Keratinocyte (primary cell): ENCODE measurements around the gene S100A7A. TPM values are rescaled to one million over a fixed set of nuclear protein-coding genes. Genes with fewer than 3 reads are reported as not detected.
A peak's percentile ranks its signal among the peaks of the same experiment; 100 is the strongest.

Experiments
- DNase-seq: peaks from one replicate; pipeline ENCODE4 v3.0.0-alpha.2; 2011; ENCODE audit warnings: low read depth, missing footprints, low spot score
- FAIRE-seq: peaks from 2 replicates; lab custom pipeline; 2011; peaks lifted over from hg19 to GRCh38; lab: Jason Lieb, UNC
- H2AFZ ChIP-seq: 2 replicates; pipeline ENCODE4 v1.6.0; 2012; ENCODE audit warnings: low read length, control low read depth, inconsistent platforms; ENCODE audit not compliant: control insufficient read depth
- H3K27ac ChIP-seq: 2 replicates; pipeline ENCODE4 v1.5.1; 2011; ENCODE audit warnings: low read length; ENCODE audit not compliant: control insufficient read depth, insufficient read depth
- H3K27me3 ChIP-seq: 3 replicates; pipeline ENCODE4 v1.6.0; 2011; ENCODE audit warnings: low read length; ENCODE audit not compliant: control insufficient read depth, insufficient read depth; ENCODE audit errors: extremely low read depth
- H3K36me3 ChIP-seq, 2 experiments: 2 replicates in 1 of 2; 3 replicates in 1 of 2; pipeline ENCODE4 v1.5.1; 2011; ENCODE audit warnings: low read length in 2 of 2, mild to moderate bottlenecking in 1 of 2; ENCODE audit not compliant: control insufficient read depth in 2 of 2, insufficient read depth in 2 of 2; ENCODE audit errors: extremely low read depth in 1 of 2
- H3K4me1 ChIP-seq: 3 replicates; pipeline ENCODE4 v1.5.1; 2011; ENCODE audit warnings: low read length; ENCODE audit not compliant: control insufficient read depth, insufficient read depth; ENCODE audit errors: extremely low read depth
- H3K4me2 ChIP-seq: 3 replicates; pipeline ENCODE4 v1.6.0; 2011; ENCODE audit warnings: low read depth, low read length; ENCODE audit not compliant: control insufficient read depth, insufficient read depth; ENCODE audit errors: extremely low read depth
- H3K4me3 ChIP-seq, 3 experiments: fragments of 200-600 bp in 1 of 3; sonication (generic) in 1 of 3; 2 replicates in 2 of 3; 3 replicates in 1 of 3; pipeline ENCODE4 v1.5.1; 2011 to 2016; ENCODE audit warnings: low read length in 3 of 3, mild to moderate bottlenecking in 3 of 3, control low read depth in 2 of 3, inconsistent platforms in 1 of 3, low read depth in 1 of 3, mixed read lengths in 1 of 3, mixed run types in 1 of 3, moderate library complexity in 1 of 3; ENCODE audit not compliant: control insufficient read depth in 2 of 3, insufficient read depth in 2 of 3; ENCODE audit errors: extremely low read depth in 1 of 3
- H3K79me2 ChIP-seq: 2 replicates; pipeline ENCODE4 v1.6.0; 2012; ENCODE audit warnings: low read length; ENCODE audit not compliant: control insufficient read depth, insufficient read depth
- H3K9ac ChIP-seq: 3 replicates; pipeline ENCODE4 v1.6.0; 2011; ENCODE audit warnings: low read length; ENCODE audit not compliant: control insufficient read depth, insufficient read depth; ENCODE audit errors: extremely low read depth
- H3K9me1 ChIP-seq: 3 replicates; pipeline ENCODE4 v1.6.0; 2011; ENCODE audit warnings: low read length; ENCODE audit not compliant: control insufficient read depth, insufficient read depth; ENCODE audit errors: extremely low read depth
- H3K9me3 ChIP-seq: 2 replicates; pipeline ENCODE4 v1.5.1; 2012; ENCODE audit warnings: low read depth, low read length; ENCODE audit not compliant: control insufficient read depth
- H4K20me1 ChIP-seq: 3 replicates; pipeline ENCODE4 v1.6.0; 2011; ENCODE audit warnings: low read length; ENCODE audit not compliant: control insufficient read depth, insufficient read depth; ENCODE audit errors: extremely low read depth
- EZH2 ChIP-seq: IDR thresholded peaks from one replicate; pipeline ENCODE4 v1.6.1; 2012; ENCODE audit warnings: inconsistent platforms, mild to moderate bottlenecking, low read length, moderate library complexity
- dilution Hi-C: fragments of 300-500 bp; cut with MboI; formaldehyde crosslinking; loops from one replicate; pipeline ENCODE4 v1.7.0; 2020; ENCODE audit warnings: low sequenced_read_pairs; ENCODE audit not compliant: extremely low pct_ligation_motif_present
- polyA plus RNA-seq, 5 experiments: library from polyadenylated mRNA; depleted of rRNA in 3 of 5; stranded (reverse) in 3 of 5; stranded (forward) in 1 of 5; unstranded in 1 of 5; fragments of >200 nt; gene quantifications; 1 replicate in 1 of 5; 2 replicates in 3 of 5; 3 replicates in 1 of 5; pipeline versions ENCODE4 v1.2.1 to v1.2.3, GENCODE V29; 2011 to 2012; ENCODE audit warnings: missing spikeins in 2 of 5, low read depth in 1 of 5, low replicate concordance in 1 of 5
- TF ChIP-seq, protein P1 (sequence below), 3 experiments: IDR thresholded peaks in 1 of 3; conservative IDR thresholded peaks in 1 of 3; optimal IDR thresholded peaks in 1 of 3; 2 replicates in 2 of 3; 3 replicates in 1 of 3; pipeline versions ENCODE3 to v1.5.1; 2011; ENCODE audit warnings: low read length in 3 of 3, mild to moderate bottlenecking in 3 of 3, moderate library complexity in 2 of 3, control low read depth in 1 of 3, inconsistent platforms in 1 of 3; ENCODE audit not compliant: insufficient read depth in 2 of 3; ENCODE audit errors: extremely low read depth in 1 of 3

Gene S100A7A
- polyA plus RNA-seq, 1 donor (not counting 4 experiments of a cell fraction or from before 2014, with no cell fraction given): not detected

DNA sequence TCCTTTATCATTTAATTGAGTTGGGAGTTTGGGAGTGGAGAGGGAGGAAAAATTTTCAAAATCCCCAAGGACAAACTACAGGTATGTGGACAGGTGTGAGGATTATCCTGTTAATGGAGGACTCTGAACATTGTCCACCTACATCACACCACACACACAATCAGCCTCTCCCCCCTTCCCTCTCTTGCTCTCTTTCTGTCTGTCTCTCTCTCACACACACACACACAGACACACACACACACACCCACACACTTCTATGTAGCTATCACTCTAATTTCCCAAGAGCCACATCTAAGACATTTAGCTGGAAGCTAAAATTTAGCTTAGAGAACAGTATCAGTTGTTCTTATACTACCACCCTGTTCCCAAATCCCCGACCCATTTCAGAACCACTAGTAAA is 26.9 kb upstream of the S100A7A start:
- H3K4me1 ChIP-seq: peaks cover 51% of the 10 kb centered on the region
- DNase-seq (no peak), FAIRE-seq (no peak)
- no peaks in the 10 kb centered on the region for H3K36me3 ChIP-seq
- H3K9ac ChIP-seq: no peak overlapping the region
- H2AFZ ChIP-seq: no peak overlapping the region
- H3K27me3 ChIP-seq: no peaks in the 10 kb centered on the region
- no peaks in the 10 kb centered on the region for H4K20me1 ChIP-seq
- no peaks in the 10 kb centered on the region for H3K79me2 ChIP-seq
- dilution Hi-C loops: no loop called here
- TF ChIP-seq, protein P1, sequence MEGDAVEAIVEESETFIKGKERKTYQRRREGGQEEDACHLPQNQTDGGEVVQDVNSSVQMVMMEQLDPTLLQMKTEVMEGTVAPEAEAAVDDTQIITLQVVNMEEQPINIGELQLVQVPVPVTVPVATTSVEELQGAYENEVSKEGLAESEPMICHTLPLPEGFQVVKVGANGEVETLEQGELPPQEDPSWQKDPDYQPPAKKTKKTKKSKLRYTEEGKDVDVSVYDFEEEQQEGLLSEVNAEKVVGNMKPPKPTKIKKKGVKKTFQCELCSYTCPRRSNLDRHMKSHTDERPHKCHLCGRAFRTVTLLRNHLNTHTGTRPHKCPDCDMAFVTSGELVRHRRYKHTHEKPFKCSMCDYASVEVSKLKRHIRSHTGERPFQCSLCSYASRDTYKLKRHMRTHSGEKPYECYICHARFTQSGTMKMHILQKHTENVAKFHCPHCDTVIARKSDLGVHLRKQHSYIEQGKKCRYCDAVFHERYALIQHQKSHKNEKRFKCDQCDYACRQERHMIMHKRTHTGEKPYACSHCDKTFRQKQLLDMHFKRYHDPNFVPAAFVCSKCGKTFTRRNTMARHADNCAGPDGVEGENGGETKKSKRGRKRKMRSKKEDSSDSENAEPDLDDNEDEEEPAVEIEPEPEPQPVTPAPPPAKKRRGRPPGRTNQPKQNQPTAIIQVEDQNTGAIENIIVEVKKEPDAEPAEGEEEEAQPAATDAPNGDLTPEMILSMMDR (optimal IDR thresholded peaks at IDR 0.05 in 1 of 3, IDR thresholded peaks at IDR 0.05 in 1 of 3, conservative IDR thresholded peaks at IDR 0.05 in 1 of 3; ENCODE audit: extremely low read depth in 1 of 3, insufficient read depth in 2 of 3, low read length in 3 of 3): no peak
- no peak for TF ChIP-seq EZH2
- no peak overlapping the region for H3K27ac ChIP-seq
- H3K4me2 ChIP-seq: no peak overlapping the region
- no peak overlapping the region for H3K4me3 ChIP-seq
- H3K9me1 ChIP-seq: no peaks in the 10 kb centered on the region
- H3K9me3 ChIP-seq: no peaks in the 10 kb centered on the region

DNA sequence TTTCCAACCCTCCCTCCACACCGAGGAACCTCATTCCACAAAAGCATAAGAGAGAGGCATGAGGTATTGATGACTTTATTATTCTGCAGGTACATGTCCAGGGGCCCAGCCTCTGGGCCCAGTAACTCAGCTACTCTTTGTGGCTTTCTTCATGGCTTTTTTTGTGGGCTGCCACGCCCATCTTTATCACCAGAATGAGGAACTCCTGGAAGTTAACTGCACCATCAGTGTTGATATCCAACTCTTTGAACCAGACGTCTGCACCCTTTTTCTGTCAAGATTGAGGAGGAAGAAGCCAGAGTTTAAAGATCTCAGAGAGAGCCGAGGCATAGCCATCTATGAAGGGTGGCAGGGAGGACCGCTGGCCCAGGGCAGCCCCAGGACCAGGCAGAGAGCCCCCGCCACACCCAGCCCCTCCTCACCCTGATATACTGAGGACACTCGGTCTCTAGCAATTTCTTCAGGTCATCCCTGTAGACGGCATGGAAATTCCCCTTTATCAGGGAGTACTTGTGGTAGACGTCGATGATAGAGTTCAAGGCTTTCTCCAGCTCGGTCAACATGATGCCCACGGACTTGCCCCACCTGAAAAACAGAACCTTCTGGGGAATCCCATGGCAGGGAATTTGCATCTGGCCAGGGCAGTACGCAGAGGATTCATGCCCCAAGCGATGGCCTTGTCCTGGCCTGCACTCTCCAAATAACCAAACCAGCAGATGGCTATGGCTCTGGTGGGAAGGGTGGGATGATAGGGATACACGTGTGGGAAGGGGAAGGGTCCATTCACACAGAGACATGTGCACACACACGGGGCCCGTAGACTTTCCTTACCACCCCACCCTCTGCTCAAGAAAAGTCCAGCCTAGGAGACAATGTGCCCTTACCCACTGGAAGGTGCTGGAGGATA is 26.1 kb upstream of the S100A7A start:
- Histone ChIP-seq H3K4me3 (peak overlapping the region in 1 of 3 experiments; percentile 12), H3K9me3 (no peaks in the 10 kb centered on the region), H3K27me3 (no peaks in the 10 kb centered on the region), H3K4me2 (peak overlapping the region; percentile 19), H3K9ac (no peak overlapping the region), H3K4me1 (peaks cover 49% of the 10 kb centered on the region), H4K20me1 (no peaks in the 10 kb centered on the region), H3K27ac (no peak overlapping the region), H3K9me1 (no peaks in the 10 kb centered on the region), H2AFZ (no peak overlapping the region), H3K36me3 (no peaks in the 10 kb centered on the region), H3K79me2 (no peaks in the 10 kb centered on the region)
- DNase-seq (no peak), FAIRE-seq (no peak)
- dilution Hi-C loops: no loop called here
- TF ChIP-seq, protein P1 (optimal IDR thresholded peaks at IDR 0.05 in 1 of 3, IDR thresholded peaks at IDR 0.05 in 1 of 3, conservative IDR thresholded peaks at IDR 0.05 in 1 of 3; ENCODE audit: extremely low read depth in 1 of 3, insufficient read depth in 2 of 3, low read length in 3 of 3): no peak
- TF ChIP-seq EZH2: no peak
